H9 (cell line): ENCODE results near the gene FDX1. TPM values are rescaled to one million over a fixed set of nuclear protein-coding genes. Genes with fewer than 3 reads are reported as not detected.

Experiments
- DNase-seq: peaks from one replicate; pipeline ENCODE4 v3.0.0-alpha.2; 2017
- H2AFZ ChIP-seq: one replicate; pipeline ENCODE4 v1.6.1; 2013; ENCODE audit warnings: mild to moderate bottlenecking, low read length, control low read depth, moderate library complexity
- H2AK5ac ChIP-seq: 2 replicates; pipeline ENCODE4 v1.6.1; 2013; ENCODE audit warnings: low read length, control low read depth, mixed read lengths; ENCODE audit not compliant: insufficient read length
- H2BK120ac ChIP-seq: one replicate; pipeline ENCODE4 v1.6.1; 2013; ENCODE audit warnings: low read depth, mild to moderate bottlenecking, low read length, control low read depth, inconsistent platforms; ENCODE audit not compliant: poor library complexity, severe bottlenecking
- H2BK12ac ChIP-seq: 2 replicates; pipeline ENCODE4 v1.6.1; 2013; ENCODE audit warnings: low read length, control low read depth, mixed read lengths, low read depth; ENCODE audit not compliant: insufficient read length
- H2BK15ac ChIP-seq: 2 replicates; pipeline ENCODE4 v1.6.1; 2013; ENCODE audit warnings: low read depth, low read length, control low read depth
- H2BK20ac ChIP-seq: one replicate; pipeline ENCODE4 v1.6.1; 2013; ENCODE audit warnings: low read depth, mild to moderate bottlenecking, low read length, control low read depth, inconsistent platforms; ENCODE audit not compliant: poor library complexity, severe bottlenecking
- H2BK5ac ChIP-seq: 2 replicates; pipeline ENCODE4 v1.6.1; 2013; ENCODE audit warnings: low read length, control low read depth, mixed read lengths; ENCODE audit not compliant: insufficient read length
- H3K14ac ChIP-seq: 2 replicates; pipeline ENCODE4 v1.6.1; 2013; ENCODE audit warnings: low read length, control low read depth; ENCODE audit not compliant: insufficient read depth
- H3K18ac ChIP-seq: 2 replicates; pipeline ENCODE4 v1.6.1; 2013; ENCODE audit warnings: low read depth, mild to moderate bottlenecking, mixed read lengths, low read length, control low read depth; ENCODE audit not compliant: insufficient read length
- H3K23ac ChIP-seq: 2 replicates; pipeline ENCODE4 v1.6.1; 2013; ENCODE audit warnings: low read length, control low read depth, mixed read lengths, low read depth; ENCODE audit not compliant: insufficient read length
- H3K23me2 ChIP-seq: 2 replicates; pipeline ENCODE4 v1.6.1; 2013; ENCODE audit warnings: low read depth, mild to moderate bottlenecking, mixed read lengths, low read length, control low read depth; ENCODE audit not compliant: insufficient read length, poor library complexity, severe bottlenecking
- H3K27ac ChIP-seq: 2 replicates; pipeline ENCODE4 v1.5.1; 2013; ENCODE audit warnings: low read length, control low read depth, mixed read lengths, low read depth; ENCODE audit not compliant: insufficient read length
- H3K27me3 ChIP-seq: 2 replicates; pipeline ENCODE4 v1.6.1; 2013; ENCODE audit warnings: low read length, control low read depth, inconsistent platforms; ENCODE audit not compliant: insufficient read depth
- H3K4ac ChIP-seq: 2 replicates; pipeline ENCODE4 v1.6.1; 2013; ENCODE audit warnings: low read depth, mild to moderate bottlenecking, control low read depth, inconsistent platforms, low read length, moderate library complexity
- H3K4me1 ChIP-seq: 2 replicates; pipeline ENCODE4 v1.6.1; 2013; ENCODE audit warnings: low read length, control low read depth, inconsistent platforms; ENCODE audit not compliant: insufficient read depth
- H3K4me2 ChIP-seq: 2 replicates; pipeline ENCODE4 v1.6.1; 2013; ENCODE audit warnings: low read length, control low read depth, mixed read lengths; ENCODE audit not compliant: insufficient read length, insufficient read depth
- H3K56ac ChIP-seq: 2 replicates; pipeline ENCODE4 v1.6.1; 2013; ENCODE audit warnings: low read depth, mild to moderate bottlenecking, mixed read lengths, low read length, control low read depth; ENCODE audit not compliant: insufficient read length
- H3K79me1 ChIP-seq: 2 replicates; pipeline ENCODE4 v1.6.1; 2013; ENCODE audit warnings: low read depth, mild to moderate bottlenecking, moderate library complexity, low read length, control low read depth, inconsistent platforms; ENCODE audit not compliant: insufficient read depth, poor library complexity, severe bottlenecking
- H3K79me2 ChIP-seq: 2 replicates; pipeline ENCODE4 v1.6.1; 2013; ENCODE audit warnings: low read length, control low read depth, inconsistent platforms; ENCODE audit not compliant: insufficient read depth
- H3K9ac ChIP-seq: 2 replicates; pipeline ENCODE4 v1.6.1; 2013; ENCODE audit warnings: low read length, control low read depth, mixed read lengths; ENCODE audit not compliant: insufficient read length; ENCODE audit errors: extremely low read depth
- H3K9me3 ChIP-seq: one replicate; pipeline ENCODE4 v1.6.1; 2013; ENCODE audit warnings: low read depth, low read length, inconsistent platforms; ENCODE audit not compliant: control insufficient read depth
- H3T11ph ChIP-seq: one replicate; pipeline ENCODE4 v1.6.1; 2013; ENCODE audit warnings: mild to moderate bottlenecking, low read length, control low read depth, inconsistent platforms
- H4K20me1 ChIP-seq: one replicate; pipeline ENCODE4 v1.6.1; 2013; ENCODE audit not compliant: control insufficient read depth, insufficient read length, insufficient read depth
- H4K5ac ChIP-seq: 2 replicates; pipeline ENCODE4 v1.6.1; 2013; ENCODE audit warnings: low read depth, mild to moderate bottlenecking, mixed read lengths, low read length, control low read depth; ENCODE audit not compliant: insufficient read length
- H4K8ac ChIP-seq: replicated peaks from 2 replicates; pipeline ENCODE4 v1.6.1; 2013; ENCODE audit warnings: low read length, control low read depth, mixed read lengths, low read depth; ENCODE audit not compliant: insufficient read length
- H4K91ac ChIP-seq: 2 replicates; pipeline ENCODE4 v1.6.1; 2013; ENCODE audit warnings: low read depth, mild to moderate bottlenecking, moderate library complexity, mixed read lengths, low read length, control low read depth; ENCODE audit not compliant: insufficient read length
- H3K27ac Mint-ChIP-seq, 3 experiments: 2 replicates in 2 of 3; 3 replicates in 1 of 3; pipeline ENCODE4 v1.8.0; 2020 to 2021; ENCODE audit warnings: mixed read lengths in 3 of 3, mild to moderate bottlenecking in 1 of 3, moderate library complexity in 1 of 3
- H3K27me3 Mint-ChIP-seq: 2 replicates; pipeline ENCODE4 v1.8.0; 2021; ENCODE audit warnings: low read depth, mild to moderate bottlenecking, moderate library complexity, mixed read lengths
- H3K36me3 Mint-ChIP-seq, 3 experiments: 2 replicates in 2 of 3; 3 replicates in 1 of 3; pipeline ENCODE4 v1.8.0; 2020 to 2021; ENCODE audit warnings: low read depth in 3 of 3, mixed read lengths in 3 of 3; ENCODE audit not compliant: insufficient read depth in 1 of 3
- H3K4me1 Mint-ChIP-seq, 2 experiments: 2 replicates each; pipeline ENCODE4 v1.8.0; 2020; ENCODE audit warnings: mixed read lengths in 2 of 2
- H3K4me3 Mint-ChIP-seq, 2 experiments: 2 replicates in 1 of 2; 3 replicates in 1 of 2; pipeline ENCODE4 v1.8.0; 2020 to 2021; ENCODE audit warnings: mild to moderate bottlenecking in 2 of 2, mixed read lengths in 2 of 2, moderate library complexity in 1 of 2
- H3K9me3 Mint-ChIP-seq, 2 experiments: 2 replicates in 1 of 2; 3 replicates in 1 of 2; pipeline ENCODE4 v1.8.0; 2020; ENCODE audit warnings: mild to moderate bottlenecking in 2 of 2, mixed read lengths in 2 of 2, moderate library complexity in 1 of 2
- WGBS: extraction: QIAGEN DNeasy Blood & Tissue Kit; methylation state at CpG from one replicate; pipeline ENCODE4 v1.1.7; 2013; ENCODE audit warnings: missing lambda C conversion rate, low lambda C conversion rate, mixed read lengths; ENCODE audit not compliant: insufficient read length; ENCODE audit errors: extremely low coverage; 5-methylcytosine and 5-hydroxymethylcytosine counted together
- total RNA-seq: library from RNA; stranded (reverse); gene quantifications from 2 replicates; pipeline ENCODE4 v1.2.1, GENCODE V29; 2021
- TF ChIP-seq, protein P1 (sequence below): fragments of 200-600 bp; sonication (generic); conservative IDR thresholded peaks from 3 replicates; pipeline ENCODE4 v1.8.0; 2021; ENCODE audit warnings: antibody characterized with exemption, mild to moderate bottlenecking

The FDX1 gene
- total RNA-seq, 1 experiment from 2014 or later = 10.1 TPM

DNA sequence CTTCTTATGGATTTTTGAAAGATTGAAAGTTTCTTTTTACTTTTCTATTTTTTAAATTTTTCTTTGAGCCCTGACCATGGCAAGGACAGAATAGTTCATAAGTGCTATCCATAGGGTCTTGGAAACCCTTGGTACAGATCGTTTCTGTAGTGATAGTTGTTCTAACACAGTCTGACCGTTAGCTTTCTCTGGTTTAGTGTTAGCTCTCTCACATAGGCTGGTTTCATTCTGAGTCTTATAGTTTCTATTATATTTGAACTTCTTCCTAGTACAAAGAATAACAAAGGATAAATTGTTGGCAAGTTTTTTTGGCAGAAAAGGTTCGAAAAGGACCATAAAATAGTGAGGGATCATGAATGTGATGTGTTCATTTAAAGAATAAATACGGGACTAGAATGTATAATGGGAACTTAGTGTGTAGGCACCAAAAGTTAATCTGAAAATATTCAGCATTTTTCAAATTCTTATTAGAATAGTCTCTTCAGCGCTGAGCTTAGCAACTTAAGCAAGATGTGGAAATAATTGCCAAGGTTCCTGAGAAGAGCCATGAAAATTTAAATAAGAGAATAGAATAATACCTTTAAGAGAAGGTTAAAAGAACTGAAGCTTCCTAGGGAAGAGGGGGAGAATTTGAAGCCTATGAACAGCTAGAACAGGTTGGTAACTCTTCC is 24.1 kb downstream of the FDX1 start:
- Histone ChIP-seq H4K91ac (no peak overlapping the region), H3K23me2 (no peaks in the 10 kb centered on the region), H4K20me1 (no peaks in the 10 kb centered on the region), H3K4ac (no peak overlapping the region), H3K27ac (no peak overlapping the region), H3K4me1 (no peaks in the 10 kb centered on the region), H4K5ac (no peak overlapping the region), H2BK20ac (no peak overlapping the region), H3K23ac (no peak overlapping the region), H3K56ac (no peak overlapping the region), H3K79me1 (no peaks in the 10 kb centered on the region), H3K18ac (no peak overlapping the region), H3K9ac (no peak overlapping the region), H2BK120ac (no peak overlapping the region), H2BK5ac (no peak overlapping the region), H2BK12ac (no peak overlapping the region), H3K9me3 (no peaks in the 10 kb centered on the region), H2BK15ac (no peak overlapping the region), H2AFZ (no peak overlapping the region), H3K79me2 (no peaks in the 10 kb centered on the region), H3K4me2 (no peak overlapping the region), H3K27me3 (no peaks in the 10 kb centered on the region), H3T11ph (no peak overlapping the region), H4K8ac (no peak overlapping the region), H3K14ac (no peak overlapping the region), H2AK5ac (no peak overlapping the region)
- H3K4me1 Mint-ChIP-seq = no peaks in the 10 kb centered on the region
- H3K36me3 Mint-ChIP-seq = peaks cover 0 to 4% (median 3%) of the 10 kb centered on the region in 3 experiments; a peak in 5 of 7 replicates
- no peaks in the 10 kb centered on the region for H3K27me3 Mint-ChIP-seq
- WGBS = no CpG with 5 or more reads among the region's 5 CpGs
- no peaks in the 10 kb centered on the region for H3K9me3 Mint-ChIP-seq
- TF ChIP-seq, protein P1, sequence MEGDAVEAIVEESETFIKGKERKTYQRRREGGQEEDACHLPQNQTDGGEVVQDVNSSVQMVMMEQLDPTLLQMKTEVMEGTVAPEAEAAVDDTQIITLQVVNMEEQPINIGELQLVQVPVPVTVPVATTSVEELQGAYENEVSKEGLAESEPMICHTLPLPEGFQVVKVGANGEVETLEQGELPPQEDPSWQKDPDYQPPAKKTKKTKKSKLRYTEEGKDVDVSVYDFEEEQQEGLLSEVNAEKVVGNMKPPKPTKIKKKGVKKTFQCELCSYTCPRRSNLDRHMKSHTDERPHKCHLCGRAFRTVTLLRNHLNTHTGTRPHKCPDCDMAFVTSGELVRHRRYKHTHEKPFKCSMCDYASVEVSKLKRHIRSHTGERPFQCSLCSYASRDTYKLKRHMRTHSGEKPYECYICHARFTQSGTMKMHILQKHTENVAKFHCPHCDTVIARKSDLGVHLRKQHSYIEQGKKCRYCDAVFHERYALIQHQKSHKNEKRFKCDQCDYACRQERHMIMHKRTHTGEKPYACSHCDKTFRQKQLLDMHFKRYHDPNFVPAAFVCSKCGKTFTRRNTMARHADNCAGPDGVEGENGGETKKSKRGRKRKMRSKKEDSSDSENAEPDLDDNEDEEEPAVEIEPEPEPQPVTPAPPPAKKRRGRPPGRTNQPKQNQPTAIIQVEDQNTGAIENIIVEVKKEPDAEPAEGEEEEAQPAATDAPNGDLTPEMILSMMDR = no peak
- H3K4me3 Mint-ChIP-seq = no peak overlapping the region
- no peak overlapping the region for H3K27ac Mint-ChIP-seq
- no peak for DNase-seq
